HCT116 (cell line): ENCODE measurements around the gene FKBP2. TPM values are rescaled to one million over a fixed set of nuclear protein-coding genes. Genes with fewer than 3 reads are reported as not detected.

Experiments used
- ATAC-seq: fragments of 200-7000 bp; cut with Tn5 transposase; 2 replicates; pipeline ENCODE4 v1.9.1; 2020; ENCODE audit warnings: mild to moderate bottlenecking, moderate library complexity
- BruUV-seq: library from RNA; stranded (reverse); fragments of 400-500 nt; replicated peaks from 2 replicates; lab custom pipeline; 2021; lab: Mats Ljungman, UMichigan
- CTCF ChIA-PET: fragments of 300-600 bp; sonication (Branson Sonifier 250); formaldehyde crosslinking; loops from one replicate; lab custom pipeline; 2021; ENCODE audit warnings: antibody characterized with exemption; lab: Charles Lee
- POLR2A ChIA-PET: fragments of 300-600, 350-600 bp; sonication (Branson Sonifier 250); formaldehyde crosslinking; loops from one replicate; lab custom pipeline; 2021; ENCODE audit warnings: antibody characterized with exemption; lab: Charles Lee
- RAD21 ChIA-PET, 2 experiments: fragments of 300-600 bp; sonication (Branson Sonifier 250); formaldehyde crosslinking; loops; one replicate each; lab custom pipeline; 2023; ENCODE audit warnings: low total read pairs in 2 of 2; ENCODE audit not compliant: uncharacterized antibody in 2 of 2, unreplicated experiment in 2 of 2, low non-redundant PET in 1 of 2; lab: Charles Lee
- DNase-seq: peaks from one replicate; pipeline ENCODE4 v3.0.0-alpha.2; 2010; ENCODE audit warnings: low read depth, low spot score
- H2AFZ ChIP-seq: fragments of 200-600 bp; shearing (Covaris generic), sonication (generic); 2 replicates; pipeline ENCODE4 v1.6.1; 2017; ENCODE audit warnings: low read depth, mixed run types, mixed read lengths, antibody characterized with exemption, low read length; ENCODE audit not compliant: poor library complexity, severe bottlenecking
- H3K27ac ChIP-seq: 2 replicates; pipeline ENCODE4 v1.5.1; 2012; ENCODE audit warnings: low read depth, low read length
- H3K27me3 ChIP-seq: fragments of 200-600 bp; sonication (generic); 2 replicates; pipeline ENCODE4 v1.6.1; 2016; ENCODE audit warnings: mixed run types, low read length, mixed read lengths; ENCODE audit not compliant: insufficient read depth
- H3K36me3 ChIP-seq, 2 experiments: fragments of 200-500 bp in 1 of 2; fragments of 200-600 bp in 1 of 2; sonication (Bioruptor generic) in 1 of 2; sonication (generic) in 1 of 2; 2 replicates each; pipeline versions ENCODE4 v1.5.1 to v1.6.1; 2014 to 2016; ENCODE audit warnings: low read length in 2 of 2, inconsistent platforms in 1 of 2, mixed read lengths in 1 of 2, mixed run types in 1 of 2; ENCODE audit not compliant: insufficient read depth in 2 of 2, control insufficient read depth in 1 of 2
- H3K4me1 ChIP-seq, 2 experiments: fragments of 200-600 bp in 1 of 2; sonication (generic) in 1 of 2; 2 replicates each; pipeline versions ENCODE4 v1.5.1 to v1.6.1; 2012 to 2017; ENCODE audit warnings: low read length in 2 of 2, inconsistent platforms in 1 of 2, mild to moderate bottlenecking in 1 of 2, mixed read lengths in 1 of 2, mixed run types in 1 of 2, moderate library complexity in 1 of 2; ENCODE audit not compliant: insufficient read depth in 2 of 2, control insufficient read depth in 1 of 2
- H3K4me2 ChIP-seq: fragments of 200-600 bp; sonication (generic); 2 replicates; pipeline ENCODE4 v1.6.1; 2017; ENCODE audit warnings: mixed run types, low read length, mixed read lengths
- H3K4me3 ChIP-seq, 2 experiments: fragments of 200-600 bp in 1 of 2; sonication (generic) in 1 of 2; replicated peaks in 1 of 2; 2 replicates each; pipeline ENCODE4 v1.5.1; 2011 to 2016; ENCODE audit warnings: low read length in 2 of 2, control low read depth in 1 of 2, low read depth in 1 of 2, mild to moderate bottlenecking in 1 of 2, mixed read lengths in 1 of 2, mixed run types in 1 of 2
- H3K79me2 ChIP-seq: fragments of 200-600 bp; sonication (generic); 2 replicates; pipeline ENCODE4 v1.6.1; 2017; ENCODE audit warnings: mild to moderate bottlenecking, mixed run types, low read length, moderate library complexity, mixed read lengths; ENCODE audit not compliant: insufficient read depth
- H3K9ac ChIP-seq: fragments of 200-600 bp; sonication (generic); 2 replicates; pipeline ENCODE4 v1.6.1; 2016; ENCODE audit warnings: low read length, mixed read lengths
- H3K9me2 ChIP-seq: fragments of 200-600 bp; sonication (generic), shearing (Covaris generic); 2 replicates; pipeline ENCODE4 v1.6.1; 2017; ENCODE audit warnings: mixed run types, mild to moderate bottlenecking, moderate library complexity; ENCODE audit not compliant: insufficient read depth
- H3K9me3 ChIP-seq, 2 experiments: fragments of 200-500 bp in 1 of 2; fragments of 200-600 bp in 1 of 2; sonication (Bioruptor generic) in 1 of 2; sonication (generic) in 1 of 2; 2 replicates each; pipeline ENCODE4 v1.6.1; 2014 to 2017; ENCODE audit warnings: low read length in 2 of 2, mixed read lengths in 2 of 2, inconsistent platforms in 1 of 2, low read depth in 1 of 2, mild to moderate bottlenecking in 1 of 2, mixed run types in 1 of 2, moderate library complexity in 1 of 2; ENCODE audit not compliant: control insufficient read depth in 1 of 2, insufficient read depth in 1 of 2
- H4K20me1 ChIP-seq: fragments of 200-600 bp; sonication (generic), shearing (Covaris generic); 2 replicates; pipeline ENCODE4 v1.6.1; 2017; ENCODE audit warnings: mixed run types, mild to moderate bottlenecking, moderate library complexity; ENCODE audit not compliant: insufficient read depth
- ELF1 ChIP-seq: IDR thresholded peaks from 2 replicates; pipeline ENCODE4 v1.6.1; 2012; ENCODE audit warnings: low read depth, borderline replicate concordance
- EZH2phosphoT487 ChIP-seq: fragments of 200-600 bp; IDR thresholded peaks from 2 replicates; pipeline ENCODE4 v1.6.1; 2018; ENCODE audit warnings: antibody characterized with exemption, borderline replicate concordance
- POLR2AphosphoS5 ChIP-seq: IDR thresholded peaks from 2 replicates; pipeline ENCODE4 v1.6.1; 2011; ENCODE audit warnings: mild to moderate bottlenecking, low read depth, low read length, moderate library complexity
- SIN3A ChIP-seq: IDR thresholded peaks from 2 replicates; pipeline ENCODE4 v1.6.1; 2012; ENCODE audit warnings: low read depth
- ZNF274 ChIP-seq: fragments of 200-500 bp; sonication (Bioruptor generic); IDR thresholded peaks from 2 replicates; pipeline ENCODE4 v1.6.1; 2014; ENCODE audit warnings: mild to moderate bottlenecking, low read depth, low read length, inconsistent platforms
- intact Hi-C: fragments of 100-400 bp; cut with micrococcal nuclease; formaldehyde crosslinking; loops from 2 replicates; pipeline ENCODE4 v1.10.0; 2022
- total RNA-seq: library from RNA; stranded (reverse); gene quantifications from one replicate; pipeline ENCODE4 v1.2.1, GENCODE V29; 2021; ENCODE audit not compliant: unreplicated experiment
- TF ChIP-seq, protein P1 (sequence below): IDR thresholded peaks from 2 replicates; pipeline ENCODE4 v1.6.1; 2012; ENCODE audit warnings: low read depth
- TF ChIP-seq, protein P2 (sequence below), 3 experiments: fragments of 200-600 bp in 1 of 3; sonication (generic) in 1 of 3; IDR thresholded peaks in 2 of 3; conservative IDR thresholded peaks in 1 of 3; 2 replicates each; pipeline ENCODE4 v1.5.1; 2012 to 2017; ENCODE audit warnings: low read depth in 2 of 3, low read length in 2 of 3, antibody characterized with exemption in 1 of 3, borderline replicate concordance in 1 of 3, control low read depth in 1 of 3, mild to moderate bottlenecking in 1 of 3, mixed read lengths in 1 of 3, mixed run types in 1 of 3, moderate library complexity in 1 of 3; ENCODE audit not compliant: insufficient read depth in 1 of 3

Gene FKBP2
- total RNA-seq, 1 experiment from 2014 or later, result 69.2 TPM

DNA sequence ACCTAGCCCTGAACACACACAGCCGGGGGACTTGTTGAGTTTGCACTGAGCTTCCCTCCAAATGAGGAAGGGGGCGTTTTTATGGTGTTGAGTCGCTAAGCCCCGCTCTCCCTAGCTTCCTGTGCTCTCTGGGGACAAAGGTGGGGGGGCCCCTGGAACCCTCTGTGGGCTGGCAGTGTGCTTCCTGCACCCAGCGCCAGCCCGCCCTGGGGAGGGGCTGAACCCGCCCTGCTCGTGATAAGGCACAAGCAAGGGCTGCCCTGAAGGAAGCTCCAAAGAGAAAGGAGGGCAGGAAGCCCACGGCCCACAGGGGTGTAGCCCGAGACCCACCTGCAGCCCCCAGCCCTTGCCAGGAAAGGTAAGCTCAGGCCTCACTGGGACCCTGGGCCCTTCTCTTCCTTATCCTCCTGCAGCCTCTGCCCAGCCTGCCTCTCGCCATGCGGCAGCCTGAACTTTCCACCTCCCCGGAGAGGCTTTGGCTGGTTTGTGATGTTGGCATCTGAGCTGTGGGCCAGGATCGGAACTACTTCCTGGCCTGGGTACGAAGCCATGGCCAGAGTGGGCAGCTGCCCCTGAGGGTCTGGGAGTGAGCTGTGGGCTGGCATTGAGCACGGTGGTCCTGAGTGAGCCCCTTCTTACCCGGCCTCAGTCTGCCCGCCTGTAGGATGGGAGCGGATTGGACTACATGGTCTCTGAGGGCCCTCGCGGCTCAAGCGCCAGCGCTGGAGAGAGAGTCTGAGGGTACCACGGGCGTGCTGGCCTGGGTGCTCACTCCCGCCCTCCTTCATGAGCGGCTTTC, 34.2 kb upstream of the FKBP2 start, which contains the start of gene FERMT3:
Gene FERMT3 (plus strand): TSS at position 265 of the 799 bp plus-strand sequence. CDS start 644 bp downstream, outside the sequence.
- Histone ChIP-seq H3K27ac (no peak within 1 kb of the TSS; the same call in 1 of the 2 replicates), H3K4me2 (no peak within 1 kb of the TSS), H2AFZ (no peak within 1 kb of the TSS), H3K4me1 (peaks cover 0 to 8% of the 10 kb centered on the region in 2 experiments; a peak in 1 of 4 replicates), H3K9me2 (no peaks in the 10 kb centered on the region), H3K36me3 (peaks cover 31 to 37% of the 10 kb centered on the region in 2 experiments), H3K9me3 (no peaks in the 10 kb centered on the region), H3K9ac (no peak within 1 kb of the TSS), H3K27me3 (no peaks in the 10 kb centered on the region), H4K20me1 (no peaks in the 10 kb centered on the region), H3K79me2 (peaks cover 14% of the 10 kb centered on the region; the same call in 1 of the 2 replicates), H3K4me3 (no peak within 1 kb of the TSS)
- DNase-seq (no peak), ATAC-seq (no peak)
- CTCF ChIA-PET, result interaction anchor here (2.7 to 4.6 kb wide), 2 partner anchors 96 to 149 kb away, joined by 31 to 80 read pairs; partner anchors contain the start of genes CATSPERZ and ESRRA
- TF ChIP-seq, protein P1, sequence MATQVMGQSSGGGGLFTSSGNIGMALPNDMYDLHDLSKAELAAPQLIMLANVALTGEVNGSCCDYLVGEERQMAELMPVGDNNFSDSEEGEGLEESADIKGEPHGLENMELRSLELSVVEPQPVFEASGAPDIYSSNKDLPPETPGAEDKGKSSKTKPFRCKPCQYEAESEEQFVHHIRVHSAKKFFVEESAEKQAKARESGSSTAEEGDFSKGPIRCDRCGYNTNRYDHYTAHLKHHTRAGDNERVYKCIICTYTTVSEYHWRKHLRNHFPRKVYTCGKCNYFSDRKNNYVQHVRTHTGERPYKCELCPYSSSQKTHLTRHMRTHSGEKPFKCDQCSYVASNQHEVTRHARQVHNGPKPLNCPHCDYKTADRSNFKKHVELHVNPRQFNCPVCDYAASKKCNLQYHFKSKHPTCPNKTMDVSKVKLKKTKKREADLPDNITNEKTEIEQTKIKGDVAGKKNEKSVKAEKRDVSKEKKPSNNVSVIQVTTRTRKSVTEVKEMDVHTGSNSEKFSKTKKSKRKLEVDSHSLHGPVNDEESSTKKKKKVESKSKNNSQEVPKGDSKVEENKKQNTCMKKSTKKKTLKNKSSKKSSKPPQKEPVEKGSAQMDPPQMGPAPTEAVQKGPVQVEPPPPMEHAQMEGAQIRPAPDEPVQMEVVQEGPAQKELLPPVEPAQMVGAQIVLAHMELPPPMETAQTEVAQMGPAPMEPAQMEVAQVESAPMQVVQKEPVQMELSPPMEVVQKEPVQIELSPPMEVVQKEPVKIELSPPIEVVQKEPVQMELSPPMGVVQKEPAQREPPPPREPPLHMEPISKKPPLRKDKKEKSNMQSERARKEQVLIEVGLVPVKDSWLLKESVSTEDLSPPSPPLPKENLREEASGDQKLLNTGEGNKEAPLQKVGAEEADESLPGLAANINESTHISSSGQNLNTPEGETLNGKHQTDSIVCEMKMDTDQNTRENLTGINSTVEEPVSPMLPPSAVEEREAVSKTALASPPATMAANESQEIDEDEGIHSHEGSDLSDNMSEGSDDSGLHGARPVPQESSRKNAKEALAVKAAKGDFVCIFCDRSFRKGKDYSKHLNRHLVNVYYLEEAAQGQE, result no peak
- TF ChIP-seq EZH2phosphoT487 (no peak), ZNF274 (no peak), ELF1 (no peak), SIN3A (no peak), POLR2AphosphoS5 (no peak)
- TF ChIP-seq, protein P2, sequence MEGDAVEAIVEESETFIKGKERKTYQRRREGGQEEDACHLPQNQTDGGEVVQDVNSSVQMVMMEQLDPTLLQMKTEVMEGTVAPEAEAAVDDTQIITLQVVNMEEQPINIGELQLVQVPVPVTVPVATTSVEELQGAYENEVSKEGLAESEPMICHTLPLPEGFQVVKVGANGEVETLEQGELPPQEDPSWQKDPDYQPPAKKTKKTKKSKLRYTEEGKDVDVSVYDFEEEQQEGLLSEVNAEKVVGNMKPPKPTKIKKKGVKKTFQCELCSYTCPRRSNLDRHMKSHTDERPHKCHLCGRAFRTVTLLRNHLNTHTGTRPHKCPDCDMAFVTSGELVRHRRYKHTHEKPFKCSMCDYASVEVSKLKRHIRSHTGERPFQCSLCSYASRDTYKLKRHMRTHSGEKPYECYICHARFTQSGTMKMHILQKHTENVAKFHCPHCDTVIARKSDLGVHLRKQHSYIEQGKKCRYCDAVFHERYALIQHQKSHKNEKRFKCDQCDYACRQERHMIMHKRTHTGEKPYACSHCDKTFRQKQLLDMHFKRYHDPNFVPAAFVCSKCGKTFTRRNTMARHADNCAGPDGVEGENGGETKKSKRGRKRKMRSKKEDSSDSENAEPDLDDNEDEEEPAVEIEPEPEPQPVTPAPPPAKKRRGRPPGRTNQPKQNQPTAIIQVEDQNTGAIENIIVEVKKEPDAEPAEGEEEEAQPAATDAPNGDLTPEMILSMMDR (IDR thresholded peaks at IDR 0.05 in 2 of 3, conservative IDR thresholded peaks at IDR 0.05 in 1 of 3; ENCODE audit: borderline replicate concordance in 1 of 3, insufficient read depth in 1 of 3, low read depth in 2 of 3, low read length in 2 of 3), result no peak
- RAD21 ChIA-PET, result no interaction called here
- BruUV-seq, result no TSS peak
- intact Hi-C loops, result no loop called here
- POLR2A ChIA-PET, result interaction anchor here (0.9 kb wide), 1 partner anchor 22 kb away, joined by 4 read pairs; no protein-coding TSS in a partner anchor
